ENCODE measurements around the gene USP6. TPM values are rescaled to one million over a fixed set of nuclear protein-coding genes. Genes with fewer than 3 reads are reported as not detected.

The USP6 gene
- total RNA-seq, 1 experiment from 2014 or later, result 0.08 TPM

Other genes starting within 250 kb of the USP6 start
- gene C17orf107, start 216.5 kb upstream of the USP6 start, total RNA-seq (2021; ENCODE audit: unreplicated experiment), result 2.4 TPM
- 0.13 TPM for gene CHRNE, start 212.9 kb upstream of the USP6 start, total RNA-seq (2021; ENCODE audit: unreplicated experiment)
- gene GP1BA, start 183.8 kb upstream of the USP6 start, total RNA-seq (2021; ENCODE audit: unreplicated experiment), result 0.15 TPM
- gene SLC25A11, start 176.0 kb upstream of the USP6 start, total RNA-seq (2021; ENCODE audit: unreplicated experiment), result 65.9 TPM
- gene RNF167, start 175.8 kb upstream of the USP6 start, total RNA-seq (2021; ENCODE audit: unreplicated experiment), result 95.8 TPM
- 1,074 TPM for gene PFN1, start 167.5 kb upstream of the USP6 start, total RNA-seq (2021; ENCODE audit: unreplicated experiment)
- gene ENO3, start 164.9 kb upstream of the USP6 start, total RNA-seq (2021; ENCODE audit: unreplicated experiment), result 23.4 TPM
- gene SPAG7, start 148.2 kb upstream of the USP6 start, total RNA-seq (2021; ENCODE audit: unreplicated experiment), result 43.4 TPM
- gene CAMTA2, start 128.4 kb upstream of the USP6 start, total RNA-seq (2021; ENCODE audit: unreplicated experiment), result 22.7 TPM
- 1.7 TPM for gene INCA1, start 118.5 kb upstream of the USP6 start, total RNA-seq (2021; ENCODE audit: unreplicated experiment)
- 117 TPM for gene KIF1C, start 118.1 kb upstream of the USP6 start, total RNA-seq (2021; ENCODE audit: unreplicated experiment)
- gene SLC52A1, start 80.6 kb upstream of the USP6 start, total RNA-seq (2021; ENCODE audit: unreplicated experiment), result 0.54 TPM
- gene ZFP3, start 37.6 kb upstream of the USP6 start, total RNA-seq (2021; ENCODE audit: unreplicated experiment), result not detected
- 8.7 TPM for gene ZNF232, start 4.2 kb upstream of the USP6 start, total RNA-seq (2021; ENCODE audit: unreplicated experiment)
- gene ZNF594, start 75.8 kb downstream of the USP6 start, total RNA-seq (2021; ENCODE audit: unreplicated experiment), result 5.6 TPM
- not detected for gene SCIMP, start 118.8 kb downstream of the USP6 start, total RNA-seq (2021; ENCODE audit: unreplicated experiment)
- 28.2 TPM for gene RABEP1, start 166.3 kb downstream of the USP6 start, total RNA-seq (2021; ENCODE audit: unreplicated experiment)